ENCODE measurements around the gene PSME3IP1. TPM values are rescaled to one million over a fixed set of nuclear protein-coding genes. Genes with fewer than 3 reads are reported as not detected.

PSME3IP1 gene
- total and polyA plus RNA-seq, 2 of the 8 experiments (the other 6 are each of a cell fraction or from before 2014, with no cell fraction given): 95.1 to 98.3 TPM

- no peak overlapping the region for H2BK120ac ChIP-seq (replicated peaks; ENCODE audit: low read depth, low read length)
- no peak overlapping the region for H3K4me2 ChIP-seq (ENCODE audit: insufficient read depth in 1 of 2, low read depth in 2 of 2, low read length in 2 of 2)
- peak overlapping the region; percentile 45; the same call in 1 of the 2 replicates for H4K8ac ChIP-seq (ENCODE audit: extremely low read depth, insufficient read depth, low read length)
- H2BK5ac ChIP-seq (ENCODE audit: low read depth, low read length): no peak overlapping the region
- 78 to 100% methylated on average over 1 to 16 of the region's 16 CpGs for WGBS, 2 experiments (ENCODE audit: extremely low coverage in 1 of 2, insufficient coverage in 1 of 2, insufficient read length in 1 of 2, insufficient replicate concordance in 2 of 2, low coverage in 1 of 2, low lambda C conversion rate in 2 of 2, missing lambda C conversion rate in 1 of 2)
- H3K23me2 ChIP-seq (ENCODE audit: low read depth, low read length): no peaks in the 10 kb centered on the region
- no peaks in the 10 kb centered on the region for H3K9me3 ChIP-seq (ENCODE audit: insufficient read depth in 2 of 2, low read depth in 1 of 2, low read length in 1 of 2)
- 0 out of 2 replicates have a peak, but pooled peaks cover 5% of the 10 kb centered on the region for H3K79me1 ChIP-seq (ENCODE audit: low read depth, low read length)
- no peaks in the 10 kb centered on the region for H3K27me3 ChIP-seq (replicated peaks in 1 of 4; ENCODE audit: control insufficient read depth in 3 of 4, extremely low read depth in 1 of 4, insufficient read depth in 3 of 4, low read length in 3 of 4)
- H3K79me2 ChIP-seq (ENCODE audit: control insufficient read depth in 1 of 2, insufficient read depth in 2 of 2, low read length in 2 of 2): no peaks in the 10 kb centered on the region
- no peak overlapping the region for H3K23ac ChIP-seq (ENCODE audit: insufficient read length)
- H4K91ac ChIP-seq (replicated peaks; ENCODE audit: insufficient read length, low read length): no peak overlapping the region
- H3K4me3 ChIP-seq (ENCODE audit: extremely low read depth in 1 of 4, insufficient read depth in 2 of 4, low read depth in 3 of 4, low read length in 4 of 4): no peak overlapping the region
- no peak overlapping the region for H3K18ac ChIP-seq (ENCODE audit: extremely low read depth, low read length)
- no peaks in the 10 kb centered on the region for H4K20me1 ChIP-seq (replicated peaks in 1 of 2; ENCODE audit: control insufficient read depth in 1 of 2, insufficient read depth in 2 of 2, low read length in 2 of 2)
- POLR2A ChIA-PET (ENCODE audit: partially characterized antibody): interaction anchor here (0.8 kb wide), 1 partner anchor 82 kb away, joined by 3 read pairs; the partner anchor contains the start of genes PSME3IP1 and RSPRY1
- CTCF ChIA-PET (ENCODE audit: partially characterized antibody): interaction anchor here (0.9 to 13.6 kb wide), 6 partner anchors 9 to 314 kb away, joined by 3 to 100 read pairs (median 4); partner anchors contain the start of gene CPNE2
- H2BK12ac ChIP-seq (ENCODE audit: low read depth, low read length): no peak overlapping the region
- no peak overlapping the region for H2BK20ac ChIP-seq (ENCODE audit: low read length)
- H3K4me1 ChIP-seq (replicated peaks in 1 of 4; ENCODE audit: control insufficient read depth in 3 of 4, insufficient read depth in 4 of 4, low read length in 3 of 4): peaks cover 3 to 13% (median 9%) of the 10 kb centered on the region in 4 experiments
- no peaks in the 10 kb centered on the region for H3K36me3 ChIP-seq (ENCODE audit: control insufficient read depth in 2 of 4, insufficient read depth in 4 of 4, low read length in 3 of 4)
- H3K56ac ChIP-seq (replicated peaks; ENCODE audit: insufficient read length, low read depth, low read length): no peak overlapping the region
- H3K14ac ChIP-seq (ENCODE audit: insufficient read length): no peak overlapping the region
- H2AK5ac ChIP-seq (ENCODE audit: low read depth, low read length): no peak overlapping the region
- no peak overlapping the region for H3K4ac ChIP-seq (replicated peaks; ENCODE audit: insufficient read length, low read depth, low read length)
- DNase-seq (ENCODE audit: low read depth in 1 of 2, low spot score in 2 of 2) (no peak), FAIRE-seq (no peak)
- H3K27ac ChIP-seq (ENCODE audit: low read depth, low read length): no peak overlapping the region
- no peak overlapping the region for H2BK15ac ChIP-seq (ENCODE audit: low read length)
- no peak overlapping the region for H3K9ac ChIP-seq (replicated peaks in 1 of 4; ENCODE audit: extremely low read depth in 1 of 4, low read depth in 3 of 4, low read length in 3 of 4)
- H2AFZ ChIP-seq (ENCODE audit: low read length): no peak overlapping the region
- no peak overlapping the region for H4K5ac ChIP-seq (ENCODE audit: insufficient read length, low read depth, low read length)
- TF ChIP-seq RBBP5 (IDR thresholded peaks at IDR 0.05; ENCODE audit: borderline replicate concordance, low read depth, low read length) (no peak), POLR2A (IDR thresholded peaks at IDR 0.05; ENCODE audit: control extremely low read depth in 1 of 2, low read depth in 2 of 2, low read length in 2 of 2) (no peak), SP2 (IDR thresholded peaks at IDR 0.05; ENCODE audit: low read length) (no peak), SIN3A (conservative IDR thresholded peaks at IDR 0.05 in 1 of 2, IDR thresholded peaks at IDR 0.05 in 1 of 2; ENCODE audit: low read depth in 1 of 2, low read length in 2 of 2) (no peak), EGR1 (IDR thresholded peaks at IDR 0.05; ENCODE audit: borderline replicate concordance, low read depth, low read length) (no peak), RAD21 (IDR thresholded peaks at IDR 0.05 in 1 of 2, conservative IDR thresholded peaks at IDR 0.05 in 1 of 2; ENCODE audit: low read depth in 2 of 2, low read length in 2 of 2) (no peak), MAFK (IDR thresholded peaks at IDR 0.05; ENCODE audit: low read depth, low read length) (no peak), ASH2L (IDR thresholded peaks at IDR 0.05; ENCODE audit: low read length) (no peak), ZNF274 (IDR thresholded peaks at IDR 0.05; ENCODE audit: borderline replicate concordance, extremely low read depth, low read length) (no peak), RNF2 (IDR thresholded peaks at IDR 0.05; ENCODE audit: borderline replicate concordance, low read depth, low read length, missing control alignments, poor library complexity, severe bottlenecking) (no peak)
Observed at GRCh38 chr16:57102888-57103851, 82.7 kb downstream of the PSME3IP1 start.
